ENCODE measurements around the gene CHP1.

GRCh38 chr15:41238100-41238499 is 7.0 kb downstream of the CHP1 start:
- no peak for TF ChIP-seq FOXP2 (optimal IDR thresholded peaks at IDR 0.05; ENCODE audit: borderline replicate concordance, extremely low read depth, extremely low read length, insufficient read depth)
- no peak for TF ChIP-seq POLR2AphosphoS5 (IDR thresholded peaks at IDR 0.05; ENCODE audit: low read depth, low read length)

All from PFSK-1 (cell line).